Cardiac muscle cell (in vitro differentiated cells and primary cell): Measurements from ENCODE around the gene XYLT1. TPM values are rescaled to one million over a fixed set of nuclear protein-coding genes. Genes with fewer than 3 reads are reported as not detected.

Experiments used
- DNase-seq, 2 donors: peaks; one replicate each; pipeline versions ENCODE4 v3.0.0 to v3.0.0-alpha.2; 2010 to 2017; ENCODE audit warnings: low read depth in 1 of 2, low spot score in 1 of 2
- H3K27ac ChIP-seq: fragments of 200-600 bp; sonication (generic); 2 replicates; pipeline ENCODE4 v1.5.1; 2016
- H3K27me3 ChIP-seq: fragments of 200-600 bp; sonication (generic); 2 replicates; pipeline ENCODE4 v1.6.0; 2016; ENCODE audit warnings: control low read depth
- H3K36me3 ChIP-seq: fragments of 200-600 bp; sonication (generic); 2 replicates; pipeline ENCODE4 v1.5.1; 2016; ENCODE audit warnings: control low read depth
- H3K4me1 ChIP-seq: fragments of 200-600 bp; sonication (generic); 2 replicates; pipeline ENCODE4 v1.8.1; 2017; ENCODE audit warnings: low read depth, mild to moderate bottlenecking, mixed run types
- H3K4me3 ChIP-seq: fragments of 200-600 bp; sonication (generic); 2 replicates; pipeline ENCODE4 v1.5.1; 2016; ENCODE audit warnings: mild to moderate bottlenecking
- H3K9me3 ChIP-seq: fragments of 200-600 bp; sonication (generic); 2 replicates; pipeline ENCODE4 v1.5.1; 2017; ENCODE audit warnings: low read depth, mild to moderate bottlenecking, control low read depth
- polyA plus RNA-seq: library from polyadenylated mRNA; unstranded; fragments of >200 nt; fragmentation: Nextera tagmentation; extraction: Ambion mirVana; gene quantifications from 2 replicates; pipeline ENCODE4 v1.2.1, GENCODE V29; 2016
- total RNA-seq: library from RNA; depleted of rRNA; stranded (reverse); fragments of >200 nt; gene quantifications from 2 replicates; pipeline ENCODE4 v1.2.3, GENCODE V29; 2016
- TF ChIP-seq, protein P1 (sequence below): IDR thresholded peaks from 2 replicates; pipeline ENCODE4 v1.5.1; 2012; ENCODE audit warnings: low read depth, mild to moderate bottlenecking, low read length

The XYLT1 gene
- total and polyA plus RNA-seq, 2 experiments from 2014 or later = 3.1 to 7.2 TPM

DNA sequence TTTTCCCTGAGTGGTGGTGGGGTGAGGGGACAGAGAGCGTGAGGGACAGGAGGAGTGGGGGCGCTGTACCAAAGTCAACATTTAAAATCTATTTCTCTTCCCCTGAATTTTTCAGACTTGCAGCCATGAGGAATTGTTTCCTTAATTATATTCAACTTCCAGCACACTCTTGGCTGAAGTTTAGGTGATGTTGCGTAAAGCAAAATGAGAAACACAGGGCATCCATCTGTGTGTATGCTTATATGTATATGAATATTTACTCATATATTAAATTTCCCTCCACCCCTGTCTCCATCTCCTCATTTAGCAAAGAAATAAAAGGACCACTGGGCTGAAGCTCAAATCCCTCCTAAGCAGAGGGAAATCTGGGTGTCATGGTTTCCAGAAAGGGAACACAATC lies 218.1 kb downstream of the XYLT1 start:
- Histone ChIP-seq H3K9me3 (no peaks in the 10 kb centered on the region), H3K27ac (no peak overlapping the region), H3K27me3 (no peaks in the 10 kb centered on the region), H3K4me1 (no peaks in the 10 kb centered on the region), H3K36me3 (no peaks in the 10 kb centered on the region), H3K4me3 (no peak overlapping the region)
- TF ChIP-seq, protein P1, sequence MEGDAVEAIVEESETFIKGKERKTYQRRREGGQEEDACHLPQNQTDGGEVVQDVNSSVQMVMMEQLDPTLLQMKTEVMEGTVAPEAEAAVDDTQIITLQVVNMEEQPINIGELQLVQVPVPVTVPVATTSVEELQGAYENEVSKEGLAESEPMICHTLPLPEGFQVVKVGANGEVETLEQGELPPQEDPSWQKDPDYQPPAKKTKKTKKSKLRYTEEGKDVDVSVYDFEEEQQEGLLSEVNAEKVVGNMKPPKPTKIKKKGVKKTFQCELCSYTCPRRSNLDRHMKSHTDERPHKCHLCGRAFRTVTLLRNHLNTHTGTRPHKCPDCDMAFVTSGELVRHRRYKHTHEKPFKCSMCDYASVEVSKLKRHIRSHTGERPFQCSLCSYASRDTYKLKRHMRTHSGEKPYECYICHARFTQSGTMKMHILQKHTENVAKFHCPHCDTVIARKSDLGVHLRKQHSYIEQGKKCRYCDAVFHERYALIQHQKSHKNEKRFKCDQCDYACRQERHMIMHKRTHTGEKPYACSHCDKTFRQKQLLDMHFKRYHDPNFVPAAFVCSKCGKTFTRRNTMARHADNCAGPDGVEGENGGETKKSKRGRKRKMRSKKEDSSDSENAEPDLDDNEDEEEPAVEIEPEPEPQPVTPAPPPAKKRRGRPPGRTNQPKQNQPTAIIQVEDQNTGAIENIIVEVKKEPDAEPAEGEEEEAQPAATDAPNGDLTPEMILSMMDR = no peak
- DNase-seq = no peak

DNA sequence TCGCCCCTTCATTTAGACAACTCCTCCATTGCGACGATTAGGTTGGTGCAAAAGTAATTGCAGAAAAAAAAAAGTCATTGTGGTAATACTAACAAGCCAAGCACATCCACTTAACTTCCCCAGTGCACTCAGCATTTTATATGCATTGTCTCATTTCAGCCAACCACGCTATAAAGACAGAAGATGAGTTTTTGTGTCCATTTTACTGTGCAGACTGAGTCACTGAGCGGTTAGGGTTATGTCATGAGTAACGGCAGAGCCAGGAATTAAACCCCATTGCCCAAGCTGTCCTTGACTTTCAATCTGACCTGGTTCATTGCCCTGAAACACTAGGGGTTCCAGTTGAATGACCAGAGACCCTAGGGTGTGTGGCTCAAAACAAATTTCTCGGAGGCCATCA lies 218.7 kb downstream of the XYLT1 start:
- Histone ChIP-seq H3K4me3 (no peak overlapping the region), H3K27me3 (no peaks in the 10 kb centered on the region), H3K4me1 (no peaks in the 10 kb centered on the region), H3K9me3 (no peaks in the 10 kb centered on the region), H3K36me3 (no peaks in the 10 kb centered on the region), H3K27ac (no peak overlapping the region)
- TF ChIP-seq, protein P1 = no peak
- no peak for DNase-seq

DNA sequence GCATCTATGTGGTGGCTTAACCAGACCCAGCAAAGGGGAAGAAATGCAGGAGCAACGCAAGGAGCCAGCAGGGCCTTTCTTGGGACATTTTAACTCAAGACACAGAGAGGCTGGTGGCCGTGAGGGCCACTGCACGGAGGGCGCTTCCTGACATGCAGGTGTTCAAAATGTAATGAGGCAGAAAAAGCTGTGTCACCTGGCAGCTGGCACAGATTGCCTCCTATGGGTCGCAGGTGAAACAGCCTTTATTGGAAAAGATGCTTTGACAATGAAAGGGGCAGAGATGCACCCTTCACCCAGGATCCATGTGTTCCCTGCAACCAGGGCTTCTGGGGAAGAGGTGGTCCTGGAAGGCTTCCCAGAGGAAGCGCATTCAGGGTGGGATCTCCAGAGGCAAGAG lies 219.3 kb downstream of the XYLT1 start:
- no peaks in the 10 kb centered on the region for H3K4me1 ChIP-seq

GRCh38 chr16:17246974-17247732 lies 223.6 kb downstream of the XYLT1 start:
- no peaks in the 10 kb centered on the region for H3K9me3 ChIP-seq
- H3K27me3 ChIP-seq = no peaks in the 10 kb centered on the region
- no peaks in the 10 kb centered on the region for H3K4me1 ChIP-seq
- no peaks in the 10 kb centered on the region for H3K36me3 ChIP-seq
- no peak overlapping the region for H3K4me3 ChIP-seq
- TF ChIP-seq, protein P1 = no peak
- no peak overlapping the region for H3K27ac ChIP-seq
- DNase-seq = no peak

More for the DNA sequence above, 219.3 kb downstream of the XYLT1 start:
- Histone ChIP-seq H3K27me3 (no peaks in the 10 kb centered on the region), H3K27ac (no peak overlapping the region), H3K9me3 (no peaks in the 10 kb centered on the region), H3K36me3 (no peaks in the 10 kb centered on the region), H3K4me3 (no peak overlapping the region)
- DNase-seq = no peak
- TF ChIP-seq, protein P1 = no peak

GRCh38 chr16:17246268-17246885 lies 224.4 kb downstream of the XYLT1 start:
- Histone ChIP-seq H3K27ac (no peak overlapping the region), H3K9me3 (no peaks in the 10 kb centered on the region), H3K4me3 (no peak overlapping the region), H3K4me1 (no peaks in the 10 kb centered on the region), H3K27me3 (no peaks in the 10 kb centered on the region), H3K36me3 (no peaks in the 10 kb centered on the region)
- no peak for DNase-seq
- TF ChIP-seq, protein P1 = no peak
